Esophagus squamous epithelium (tissue), 4 donors: ENCODE data around the gene LITAF.

Source experiments
- POLR2A ChIP-seq, 4 donors: fragments of 450-650 bp; IDR thresholded peaks; one replicate each; pipeline ENCODE4 v1.6.1; 2017; ENCODE audit warnings: antibody characterized with exemption in 4 of 4, mild to moderate bottlenecking in 4 of 4, moderate library complexity in 3 of 4
- TF ChIP-seq, protein P1 (sequence below), 6 experiments: fragments of 450-650 bp in 4 of 6; fragments of 200-600 bp in 2 of 6; sonication (generic) in 2 of 6; IDR thresholded peaks; one replicate each; pipeline ENCODE4 v1.5.1; 2016 to 2019; ENCODE audit warnings: antibody characterized with exemption in 6 of 6, mild to moderate bottlenecking in 4 of 6, moderate library complexity in 4 of 6

DNA sequence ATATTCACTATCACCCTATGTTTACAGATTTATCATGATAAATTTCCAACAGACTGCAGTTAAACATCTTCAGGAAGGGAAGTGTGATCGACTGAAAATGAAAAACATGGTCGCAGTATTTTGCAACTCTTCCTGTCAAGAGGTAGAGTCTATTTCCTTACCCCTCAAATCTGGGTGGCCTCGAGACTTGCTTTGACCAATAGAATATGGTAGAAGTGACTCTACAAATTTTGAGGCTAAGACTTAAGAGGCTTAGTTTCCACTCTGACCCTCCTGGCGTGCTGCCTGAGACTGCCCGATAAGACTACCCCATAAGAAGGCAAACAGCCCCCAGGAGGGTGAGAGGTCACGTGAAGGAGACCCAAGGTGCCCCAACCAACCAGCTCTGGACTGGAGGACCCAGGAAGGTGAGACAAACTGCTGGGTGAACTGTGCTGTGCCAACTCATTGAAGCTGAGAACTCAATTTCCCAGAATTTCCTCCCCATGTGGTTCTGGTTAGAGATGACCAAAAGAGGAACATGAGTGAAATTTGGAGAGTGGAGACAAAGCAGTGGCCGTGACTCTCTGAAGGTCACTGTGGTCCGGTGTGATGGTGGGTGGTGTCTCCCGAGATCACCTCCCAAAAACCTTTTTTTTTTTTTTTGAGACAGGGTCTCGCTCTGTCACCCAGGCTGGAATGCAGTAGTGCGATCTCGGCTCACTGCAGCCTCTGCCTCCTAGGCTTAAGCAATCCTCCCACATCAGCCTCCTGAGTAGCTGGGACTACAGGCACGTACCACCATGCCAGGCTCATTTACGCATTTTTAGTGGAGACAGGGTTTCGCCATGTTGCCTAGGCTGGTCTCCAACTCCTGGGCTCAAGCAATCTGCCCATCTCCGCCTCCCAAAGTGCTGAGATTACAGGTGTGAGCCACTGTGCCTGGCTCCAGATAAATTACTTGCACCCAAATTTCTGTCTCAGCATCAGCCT is 38.2 kb upstream of the LITAF start:
- TF ChIP-seq, protein P1, sequence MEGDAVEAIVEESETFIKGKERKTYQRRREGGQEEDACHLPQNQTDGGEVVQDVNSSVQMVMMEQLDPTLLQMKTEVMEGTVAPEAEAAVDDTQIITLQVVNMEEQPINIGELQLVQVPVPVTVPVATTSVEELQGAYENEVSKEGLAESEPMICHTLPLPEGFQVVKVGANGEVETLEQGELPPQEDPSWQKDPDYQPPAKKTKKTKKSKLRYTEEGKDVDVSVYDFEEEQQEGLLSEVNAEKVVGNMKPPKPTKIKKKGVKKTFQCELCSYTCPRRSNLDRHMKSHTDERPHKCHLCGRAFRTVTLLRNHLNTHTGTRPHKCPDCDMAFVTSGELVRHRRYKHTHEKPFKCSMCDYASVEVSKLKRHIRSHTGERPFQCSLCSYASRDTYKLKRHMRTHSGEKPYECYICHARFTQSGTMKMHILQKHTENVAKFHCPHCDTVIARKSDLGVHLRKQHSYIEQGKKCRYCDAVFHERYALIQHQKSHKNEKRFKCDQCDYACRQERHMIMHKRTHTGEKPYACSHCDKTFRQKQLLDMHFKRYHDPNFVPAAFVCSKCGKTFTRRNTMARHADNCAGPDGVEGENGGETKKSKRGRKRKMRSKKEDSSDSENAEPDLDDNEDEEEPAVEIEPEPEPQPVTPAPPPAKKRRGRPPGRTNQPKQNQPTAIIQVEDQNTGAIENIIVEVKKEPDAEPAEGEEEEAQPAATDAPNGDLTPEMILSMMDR (IDR thresholded peaks at IDR 0.05), result no peak
- TF ChIP-seq POLR2A (IDR thresholded peaks at IDR 0.05), result no peak
